K562 (cell line): ENCODE measurements around the gene TMED5. TPM values are rescaled to one million over a fixed set of nuclear protein-coding genes. Genes with fewer than 3 reads are reported as not detected.

Source experiments
- ATAC-seq: fragments of 200-7000 bp; cut with Tn5 transposase; 3 replicates; pipeline ENCODE4 v1.9.1; 2020; ENCODE audit warnings: moderate library complexity
- BruUV-seq: library from RNA; stranded (reverse); fragments of 400-500 nt; replicated peaks from 2 replicates; lab custom pipeline; 2021; lab: Mats Ljungman, UMichigan
- CTCF ChIA-PET: fragments of 300-600 bp; formaldehyde crosslinking; extraction: SDS; loops from one replicate; lab custom pipeline; 2021; ENCODE audit warnings: low intra/inter-chr PET ratio; lab: Yijun Ruan, JAX
- POLR2A ChIA-PET: fragments of 300-600, 350-650 bp; sonication (Branson Sonifier 250); formaldehyde crosslinking; extraction: SDS; loops from one replicate; lab custom pipeline; 2021; ENCODE audit warnings: antibody characterized with exemption, inconsistent platforms; lab: Yijun Ruan, JAX
- DNase-seq, 4 experiments: peaks; one replicate each; pipeline versions ENCODE4 v3.0.0 to v3.0.0-alpha.2; 2011 to 2018; ENCODE audit warnings: low spot score in 3 of 4, mixed read lengths in 3 of 4; ENCODE audit errors: extremely low read depth in 1 of 4
- FAIRE-seq: peaks from 2 replicates; lab custom pipeline; 2011; peaks lifted over from hg19 to GRCh38; lab: Jason Lieb, UNC
- H2AFZ ChIP-seq: 2 replicates; pipeline ENCODE4 v1.6.0; 2011; ENCODE audit warnings: low read depth, low read length, control low read depth, inconsistent platforms
- H3K27ac ChIP-seq: fragments of 200-600 bp; 3 replicates; pipeline ENCODE4 v1.8.0; 2011; ENCODE audit warnings: low read depth, mild to moderate bottlenecking, control low read depth, inconsistent platforms, low read length, moderate library complexity, mixed read lengths; ENCODE audit errors: extremely low read depth
- H3K27me3 ChIP-seq, 2 experiments: fragments of 300-600 bp in 1 of 2; 2 replicates in 1 of 2; 3 replicates in 1 of 2; pipeline versions ENCODE4 v1.6.0 to v1.8.0; 2011; ENCODE audit warnings: inconsistent platforms in 2 of 2, low read length in 2 of 2, mild to moderate bottlenecking in 1 of 2, mixed read lengths in 1 of 2, moderate library complexity in 1 of 2; ENCODE audit not compliant: control insufficient read depth in 2 of 2, insufficient read depth in 2 of 2
- H3K36me3 ChIP-seq: fragments of 300-600 bp; 3 replicates; pipeline ENCODE4 v1.8.0; 2011; ENCODE audit warnings: mild to moderate bottlenecking, low read length, inconsistent platforms; ENCODE audit not compliant: control insufficient read depth, insufficient read depth
- H3K4me1 ChIP-seq, 2 experiments: fragments of 200-600 bp in 1 of 2; replicated peaks in 1 of 2; 2 replicates in 1 of 2; 3 replicates in 1 of 2; pipeline versions ENCODE4 v1.5.1 to v1.8.0; 2011; ENCODE audit warnings: inconsistent platforms in 2 of 2, low read length in 2 of 2, mild to moderate bottlenecking in 1 of 2, mixed read lengths in 1 of 2, moderate library complexity in 1 of 2; ENCODE audit not compliant: control insufficient read depth in 2 of 2, insufficient read depth in 2 of 2
- H3K4me2 ChIP-seq: 2 replicates; pipeline ENCODE4 v1.6.1; 2011; ENCODE audit warnings: low read length, control low read depth, inconsistent platforms, mixed read lengths; ENCODE audit not compliant: insufficient read depth
- H3K4me3 ChIP-seq: fragments of 200-600 bp; sonication (generic), shearing (Covaris generic); 2 replicates; pipeline ENCODE4 v1.5.1; 2016; ENCODE audit warnings: control low read depth, inconsistent platforms
- H3K79me2 ChIP-seq: fragments of 200-600 bp; 3 replicates; pipeline ENCODE4 v1.8.0; 2011; ENCODE audit warnings: low read length, inconsistent platforms; ENCODE audit not compliant: control insufficient read depth, insufficient read depth
- H3K9ac ChIP-seq, 2 experiments: 2 replicates each; pipeline versions ENCODE4 v1.6.0 to v1.6.1; 2011; ENCODE audit warnings: low read depth in 2 of 2, low read length in 2 of 2, control low read depth in 1 of 2, inconsistent platforms in 1 of 2, mild to moderate bottlenecking in 1 of 2, mixed read lengths in 1 of 2; ENCODE audit not compliant: insufficient read depth in 1 of 2
- H3K9me1 ChIP-seq: one replicate; pipeline ENCODE4 v1.6.0; 2011; ENCODE audit warnings: inconsistent platforms, mild to moderate bottlenecking, low read length, moderate library complexity; ENCODE audit not compliant: control insufficient read depth, insufficient read depth
- H3K9me3 ChIP-seq: replicated peaks from 2 replicates; pipeline ENCODE4 v1.5.1; 2011; ENCODE audit warnings: low read depth, low read length, inconsistent platforms; ENCODE audit not compliant: control insufficient read depth, insufficient read depth
- H4K20me1 ChIP-seq: replicated peaks from 2 replicates; pipeline ENCODE4 v1.6.1; 2011; ENCODE audit warnings: low read length, inconsistent platforms, mixed read lengths; ENCODE audit not compliant: control insufficient read depth, insufficient read depth
- CCAR2 ChIP-seq: fragments of 200-400 bp; formaldehyde crosslinking; IDR thresholded peaks from 2 replicates; pipeline ENCODE4 v1.6.1; 2017; ENCODE audit warnings: mild to moderate bottlenecking, low read depth, low read length
- MEF2A ChIP-seq: IDR thresholded peaks from 2 replicates; pipeline ENCODE4 v1.6.1; 2011; ENCODE audit warnings: low read depth, mild to moderate bottlenecking, low read length, moderate library complexity; ENCODE audit not compliant: control insufficient read depth
- NCOA2 ChIP-seq, 2 experiments: fragments of 450-650 bp; IDR thresholded peaks; 2 replicates each; pipeline ENCODE4 v1.6.1; 2018; ENCODE audit warnings: mild to moderate bottlenecking in 2 of 2, moderate library complexity in 1 of 2; ENCODE audit not compliant: partially characterized antibody in 2 of 2
- RCOR1 ChIP-seq, 2 experiments: IDR thresholded peaks; 2 replicates each; pipeline ENCODE4 v1.6.1; 2012; ENCODE audit warnings: low read depth in 2 of 2, low read length in 2 of 2, borderline replicate concordance in 1 of 2, improper control_type of control experiment in 1 of 2
- ZBTB1 ChIP-seq: sonication (generic); formaldehyde crosslinking; IDR thresholded peaks from 2 replicates; pipeline ENCODE4 v1.8.1; 2023; ENCODE audit warnings: missing genetic modification reagents, low read depth, mild to moderate bottlenecking, borderline replicate concordance
- ZNF707 ChIP-seq: fragments of 250-450 bp; sonication (Bioruptor Pico); conservative IDR thresholded peaks from 2 replicates; pipeline ENCODE4 v1.8.0; 2022; ENCODE audit warnings: inconsistent platforms, mild to moderate bottlenecking, moderate library complexity
- ZNF766 ChIP-seq: fragments of 200-800 bp; sonication (Bioruptor generic); conservative IDR thresholded peaks from 2 replicates; pipeline ENCODE4 v1.6.1; 2016; ENCODE audit warnings: missing genetic modification characterization, missing compliant biosample characterization
- ZNF830 ChIP-seq: fragments of 250-450 bp; sonication (Bioruptor Pico); IDR thresholded peaks from 2 replicates; pipeline ENCODE4 v1.5.0; 2021; ENCODE audit warnings: mild to moderate bottlenecking
- in situ Hi-C: fragments of 300-500 bp; cut with MboI; formaldehyde crosslinking; loops from 4 replicates; pipeline ENCODE4 v1.15.0; 2018; ENCODE audit warnings: inconsistent platforms, mixed read lengths
- intact Hi-C: fragments of 100-400 bp; cut with micrococcal nuclease; formaldehyde crosslinking; loops from 2 replicates; pipeline ENCODE4 v1.14.2; 2022
- polyA plus RNA-seq, 8 experiments: library from polyadenylated mRNA; depleted of rRNA in 4 of 8; stranded (reverse) in 5 of 8; unstranded in 3 of 8; fragments of >200 nt; fragmentation: Nextera tagmentation in 2 of 8; fragmentation: Illumina TruSeq in 1 of 8; extraction: Ambion mirVana in 2 of 8; extraction: Trizol in 1 of 8; gene quantifications; 2 replicates each; pipeline versions ENCODE4 v1.2.1 to v1.2.3, GENCODE V29; 2011 to 2014; ENCODE audit warnings: inconsistent platforms in 1 of 8, missing spikeins in 1 of 8
- total RNA-seq, 7 experiments: library from RNA; depleted of rRNA in 6 of 7; stranded (reverse); fragments of >200 nt in 6 of 7; fragmentation: Illumina TruSeq in 2 of 7; extraction: Trizol in 2 of 7; gene quantifications; 2 replicates each; pipeline versions ENCODE4 v1.2.1 to v1.2.3, GENCODE V29; 2011 to 2021; ENCODE audit warnings: low replicate concordance in 1 of 7
- TF ChIP-seq, protein P1 (sequence below): fragments of 200-800 bp; sonication (Bioruptor generic); IDR thresholded peaks from 2 replicates; pipeline ENCODE4 v1.6.1; 2017; ENCODE audit warnings: missing genetic modification characterization, missing compliant biosample characterization
- TF ChIP-seq, protein P2 (sequence below): fragments of 450-650 bp; IDR thresholded peaks from 2 replicates; pipeline ENCODE4 v1.6.1; 2016

TMED5 gene
- total and polyA plus RNA-seq, 9 of the 15 experiments (the other 6 are each of a cell fraction or from before 2014, with no cell fraction given), result 28.7 to 83.7 (median 67.2) TPM

DNA sequence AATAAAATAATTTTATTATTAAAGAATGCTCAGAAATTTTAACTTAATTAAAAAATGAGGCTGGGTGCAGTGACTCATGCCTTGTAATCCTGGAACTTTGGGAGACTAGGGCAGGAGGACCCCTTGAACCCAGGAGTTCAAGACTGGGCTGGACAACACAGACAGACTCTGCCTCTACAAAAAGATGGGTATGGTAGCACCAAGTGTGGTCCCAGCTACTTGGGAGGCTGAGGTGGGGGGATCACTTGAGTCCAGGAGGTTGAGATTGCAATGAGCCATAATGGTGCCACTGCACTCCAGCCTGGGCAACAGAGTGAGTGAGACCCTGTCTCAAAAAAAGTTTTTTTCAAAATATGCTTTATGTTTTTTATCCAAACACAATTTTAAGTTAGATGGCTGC lies 25.3 kb downstream of the TMED5 start:
- Histone ChIP-seq H3K79me2 (peaks cover 11% of the 10 kb centered on the region), H3K36me3 (peaks cover 85% of the 10 kb centered on the region), H4K20me1 (no peaks in the 10 kb centered on the region), H3K4me1 (peaks cover 0 to under 1% of the 10 kb centered on the region in 2 experiments; a peak in 1 of 5 replicates), H3K27ac (no peak overlapping the region), H3K9ac (no peak overlapping the region), H3K4me2 (no peak overlapping the region), H2AFZ (no peak overlapping the region), H3K27me3 (no peaks in the 10 kb centered on the region), H3K4me3 (no peak overlapping the region), H3K9me3 (no peaks in the 10 kb centered on the region), H3K9me1 (no peaks in the 10 kb centered on the region)
- no peak for TF ChIP-seq CCAR2
- TF ChIP-seq MEF2A, result no peak
- TF ChIP-seq, protein P1, sequence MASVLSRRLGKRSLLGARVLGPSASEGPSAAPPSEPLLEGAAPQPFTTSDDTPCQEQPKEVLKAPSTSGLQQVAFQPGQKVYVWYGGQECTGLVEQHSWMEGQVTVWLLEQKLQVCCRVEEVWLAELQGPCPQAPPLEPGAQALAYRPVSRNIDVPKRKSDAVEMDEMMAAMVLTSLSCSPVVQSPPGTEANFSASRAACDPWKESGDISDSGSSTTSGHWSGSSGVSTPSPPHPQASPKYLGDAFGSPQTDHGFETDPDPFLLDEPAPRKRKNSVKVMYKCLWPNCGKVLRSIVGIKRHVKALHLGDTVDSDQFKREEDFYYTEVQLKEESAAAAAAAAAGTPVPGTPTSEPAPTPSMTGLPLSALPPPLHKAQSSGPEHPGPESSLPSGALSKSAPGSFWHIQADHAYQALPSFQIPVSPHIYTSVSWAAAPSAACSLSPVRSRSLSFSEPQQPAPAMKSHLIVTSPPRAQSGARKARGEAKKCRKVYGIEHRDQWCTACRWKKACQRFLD, result no peak
- no peak for TF ChIP-seq ZBTB1 (CRISPR knock-in tag)
- TF ChIP-seq, protein P2, sequence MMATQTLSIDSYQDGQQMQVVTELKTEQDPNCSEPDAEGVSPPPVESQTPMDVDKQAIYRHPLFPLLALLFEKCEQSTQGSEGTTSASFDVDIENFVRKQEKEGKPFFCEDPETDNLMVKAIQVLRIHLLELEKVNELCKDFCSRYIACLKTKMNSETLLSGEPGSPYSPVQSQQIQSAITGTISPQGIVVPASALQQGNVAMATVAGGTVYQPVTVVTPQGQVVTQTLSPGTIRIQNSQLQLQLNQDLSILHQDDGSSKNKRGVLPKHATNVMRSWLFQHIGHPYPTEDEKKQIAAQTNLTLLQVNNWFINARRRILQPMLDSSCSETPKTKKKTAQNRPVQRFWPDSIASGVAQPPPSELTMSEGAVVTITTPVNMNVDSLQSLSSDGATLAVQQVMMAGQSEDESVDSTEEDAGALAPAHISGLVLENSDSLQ, result no peak
- no peak for TF ChIP-seq ZNF830 (CRISPR knock-in tag)
- TF ChIP-seq ZNF707 (CRISPR knock-in tag), result no peak
- TF ChIP-seq ZNF766 (CRISPR knock-in tag), result no peak
- TF ChIP-seq NCOA2 (IDR thresholded peaks at IDR 0.05; ENCODE audit: partially characterized antibody in 2 of 2), result no peak
- TF ChIP-seq RCOR1 (IDR thresholded peaks at IDR 0.05; ENCODE audit: borderline replicate concordance in 1 of 2, low read depth in 2 of 2, low read length in 2 of 2), result no peak
- DNase-seq, result no peak
- in situ Hi-C loops (no loop called here), intact Hi-C loops (no loop called here)
- ChIA-PET CTCF (no interaction called here), POLR2A (no interaction called here)
- ATAC-seq, result no peak; the same call in 1 of the 3 replicates
- BruUV-seq, result no TSS peak
- no peak for FAIRE-seq
